ENCODE results near the gene FCRL3.

The FCRL3 gene

DNA sequence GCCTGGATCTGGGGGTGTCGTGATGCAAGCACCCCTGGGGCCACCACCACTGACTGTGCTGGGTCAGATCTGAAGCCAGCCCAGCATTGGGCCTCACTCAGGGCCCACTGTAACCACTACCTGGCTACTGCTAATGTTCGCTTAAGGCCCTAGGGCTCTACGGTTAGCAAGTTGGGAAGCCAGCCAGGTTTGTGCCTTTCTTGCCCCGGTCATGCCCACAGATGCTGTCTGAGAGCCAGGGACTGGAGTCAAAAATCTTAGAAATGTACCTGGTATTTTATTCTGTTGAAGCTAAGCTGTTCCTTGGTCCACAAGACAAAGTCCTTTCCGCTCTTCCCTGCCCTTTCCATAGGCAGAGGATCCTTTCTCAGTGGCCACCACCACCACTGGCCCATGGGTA, 15.2 kb upstream of the FCRL3 start:
- H3F3A ChIP-seq (ENCODE audit: low read depth), result no peaks in the 10 kb centered on the region
- H3K27me3 ChIP-seq (ENCODE audit: insufficient read depth, low read length, poor library complexity, severe bottlenecking), result no peaks in the 10 kb centered on the region
- H3K4me2 ChIP-seq (ENCODE audit: low read depth, low read length, poor library complexity, severe bottlenecking), result no peak overlapping the region
- H4K20me1 ChIP-seq (ENCODE audit: insufficient read depth, low read length, poor library complexity, severe bottlenecking), result no peaks in the 10 kb centered on the region
- H2AFZ ChIP-seq (ENCODE audit: low read length), result no peak overlapping the region
- H3K4me1 ChIP-seq (ENCODE audit: insufficient read depth, low read length, poor library complexity, severe bottlenecking), result no peaks in the 10 kb centered on the region
- no peaks in the 10 kb centered on the region for H3K9me2 ChIP-seq (replicated peaks; ENCODE audit: low read depth, low read length)
- H3K9me3 ChIP-seq (ENCODE audit: insufficient read depth, low read depth, low read length), result peaks cover 1% of the 10 kb centered on the region; the same call in 1 of the 2 replicates
- no peaks in the 10 kb centered on the region for H3K79me2 ChIP-seq (ENCODE audit: insufficient read depth, low read length)
- H3K36me3 ChIP-seq (ENCODE audit: insufficient read depth, low read length), result no peaks in the 10 kb centered on the region
- H3K9ac ChIP-seq (ENCODE audit: low read depth, low read length, poor library complexity, severe bottlenecking), result no peak overlapping the region
- H3K4me3 ChIP-seq (ENCODE audit: low read length, poor library complexity, severe bottlenecking), result no peak overlapping the region
- TF ChIP-seq, protein P1, sequence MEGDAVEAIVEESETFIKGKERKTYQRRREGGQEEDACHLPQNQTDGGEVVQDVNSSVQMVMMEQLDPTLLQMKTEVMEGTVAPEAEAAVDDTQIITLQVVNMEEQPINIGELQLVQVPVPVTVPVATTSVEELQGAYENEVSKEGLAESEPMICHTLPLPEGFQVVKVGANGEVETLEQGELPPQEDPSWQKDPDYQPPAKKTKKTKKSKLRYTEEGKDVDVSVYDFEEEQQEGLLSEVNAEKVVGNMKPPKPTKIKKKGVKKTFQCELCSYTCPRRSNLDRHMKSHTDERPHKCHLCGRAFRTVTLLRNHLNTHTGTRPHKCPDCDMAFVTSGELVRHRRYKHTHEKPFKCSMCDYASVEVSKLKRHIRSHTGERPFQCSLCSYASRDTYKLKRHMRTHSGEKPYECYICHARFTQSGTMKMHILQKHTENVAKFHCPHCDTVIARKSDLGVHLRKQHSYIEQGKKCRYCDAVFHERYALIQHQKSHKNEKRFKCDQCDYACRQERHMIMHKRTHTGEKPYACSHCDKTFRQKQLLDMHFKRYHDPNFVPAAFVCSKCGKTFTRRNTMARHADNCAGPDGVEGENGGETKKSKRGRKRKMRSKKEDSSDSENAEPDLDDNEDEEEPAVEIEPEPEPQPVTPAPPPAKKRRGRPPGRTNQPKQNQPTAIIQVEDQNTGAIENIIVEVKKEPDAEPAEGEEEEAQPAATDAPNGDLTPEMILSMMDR (conservative IDR thresholded peaks at IDR 0.05; ENCODE audit: low read length), result no peak
- no peak for TF ChIP-seq EZH2phosphoT487 (IDR thresholded peaks at IDR 0.05; ENCODE audit: borderline replicate concordance)

DNA sequence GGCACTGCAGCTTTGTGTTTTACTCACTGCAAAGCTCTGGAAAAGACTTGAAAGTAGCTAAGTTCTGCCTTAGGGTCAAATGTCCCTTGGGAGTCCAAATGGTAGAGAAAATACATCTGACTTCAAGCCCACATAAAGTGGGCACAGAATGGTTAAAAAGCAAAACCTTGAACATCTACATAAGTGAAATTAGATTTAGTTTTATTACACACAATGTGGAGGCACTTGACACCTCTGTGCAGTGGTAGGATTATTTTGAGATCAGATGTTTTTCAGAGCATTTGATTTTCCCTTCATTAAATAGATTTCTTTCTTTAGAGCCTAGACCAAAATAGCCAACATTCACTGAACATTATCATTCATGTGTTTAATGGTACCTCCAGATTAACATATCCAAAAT, 11.2 kb upstream of the FCRL3 start:
- Histone ChIP-seq H3K4me3 (ENCODE audit: low read length, poor library complexity, severe bottlenecking) (no peak overlapping the region), H2AFZ (ENCODE audit: low read length) (no peak overlapping the region), H3F3A (ENCODE audit: low read depth) (no peaks in the 10 kb centered on the region), H4K20me1 (ENCODE audit: insufficient read depth, low read length, poor library complexity, severe bottlenecking) (no peaks in the 10 kb centered on the region), H3K36me3 (ENCODE audit: insufficient read depth, low read length) (no peaks in the 10 kb centered on the region), H3K27me3 (ENCODE audit: insufficient read depth, low read length, poor library complexity, severe bottlenecking) (no peaks in the 10 kb centered on the region), H3K9ac (ENCODE audit: low read depth, low read length, poor library complexity, severe bottlenecking) (no peak overlapping the region), H3K9me3 (ENCODE audit: insufficient read depth, low read depth, low read length) (no peaks in the 10 kb centered on the region), H3K9me2 (replicated peaks; ENCODE audit: low read depth, low read length) (no peaks in the 10 kb centered on the region), H3K4me1 (ENCODE audit: insufficient read depth, low read length, poor library complexity, severe bottlenecking) (peaks cover 5% of the 10 kb centered on the region), H3K4me2 (ENCODE audit: low read depth, low read length, poor library complexity, severe bottlenecking) (no peak overlapping the region), H3K79me2 (ENCODE audit: insufficient read depth, low read length) (no peaks in the 10 kb centered on the region)
- no peak for TF ChIP-seq EZH2phosphoT487 (IDR thresholded peaks at IDR 0.05; ENCODE audit: borderline replicate concordance)
- TF ChIP-seq, protein P1 (conservative IDR thresholded peaks at IDR 0.05; ENCODE audit: low read length), result no peak

DNA sequence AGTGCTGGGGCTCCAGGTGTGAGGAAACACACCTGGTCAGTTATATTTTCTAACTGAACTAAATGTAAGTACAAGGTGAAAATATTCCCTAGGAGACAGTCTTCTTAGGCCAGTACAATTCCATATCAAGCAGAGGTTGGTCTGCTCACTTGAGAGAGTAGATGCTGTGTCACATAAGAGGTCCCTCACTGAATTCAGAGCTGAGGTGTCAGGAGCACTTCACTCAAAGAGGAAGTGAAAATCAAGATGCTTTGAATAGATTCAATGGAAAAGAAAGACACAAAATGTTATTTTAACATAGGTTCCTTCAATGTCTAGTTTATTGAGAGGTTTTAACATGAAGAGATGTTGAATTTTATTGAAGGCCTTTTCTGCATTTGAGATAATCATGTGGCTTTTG, 4.3 kb upstream of the FCRL3 start:
- H3K4me2 ChIP-seq (ENCODE audit: low read depth, low read length, poor library complexity, severe bottlenecking), result no peak overlapping the region
- H3F3A ChIP-seq (ENCODE audit: low read depth), result no peaks in the 10 kb centered on the region

More for the DNA sequence above, 4.3 kb upstream of the FCRL3 start:
- TF ChIP-seq EZH2phosphoT487 (IDR thresholded peaks at IDR 0.05; ENCODE audit: borderline replicate concordance), result no peak
- TF ChIP-seq, protein P1 (conservative IDR thresholded peaks at IDR 0.05; ENCODE audit: low read length), result no peak
- Histone ChIP-seq H4K20me1 (ENCODE audit: insufficient read depth, low read length, poor library complexity, severe bottlenecking) (no peaks in the 10 kb centered on the region), H3K4me1 (ENCODE audit: insufficient read depth, low read length, poor library complexity, severe bottlenecking) (peaks cover 4% of the 10 kb centered on the region), H3K27me3 (ENCODE audit: insufficient read depth, low read length, poor library complexity, severe bottlenecking) (no peaks in the 10 kb centered on the region), H3K9ac (ENCODE audit: low read depth, low read length, poor library complexity, severe bottlenecking) (no peak overlapping the region), H2AFZ (ENCODE audit: low read length) (no peak overlapping the region), H3K9me3 (ENCODE audit: insufficient read depth, low read depth, low read length) (no peaks in the 10 kb centered on the region), H3K36me3 (ENCODE audit: insufficient read depth, low read length) (no peaks in the 10 kb centered on the region), H3K4me3 (ENCODE audit: low read length, poor library complexity, severe bottlenecking) (no peak overlapping the region), H3K79me2 (ENCODE audit: insufficient read depth, low read length) (no peaks in the 10 kb centered on the region), H3K9me2 (replicated peaks; ENCODE audit: low read depth, low read length) (no peaks in the 10 kb centered on the region)

All from Loucy (cell line).